ENCODE results near the gene MEPE. TPM values are rescaled to one million over a fixed set of nuclear protein-coding genes. Genes with fewer than 3 reads are reported as not detected.

Gene MEPE
- total and polyA plus RNA-seq, 8 donors = not detected

GRCh38 chr4:87824352-87824751 lies 8.4 kb upstream of the MEPE start:
- H3K36me3 ChIP-seq = no peaks in the 10 kb centered on the region
- DNase-seq (no peak), FAIRE-seq (no peak), ATAC-seq (no peak)
- no peak overlapping the region for H3K4me3 ChIP-seq
- TF ChIP-seq, protein P1, sequence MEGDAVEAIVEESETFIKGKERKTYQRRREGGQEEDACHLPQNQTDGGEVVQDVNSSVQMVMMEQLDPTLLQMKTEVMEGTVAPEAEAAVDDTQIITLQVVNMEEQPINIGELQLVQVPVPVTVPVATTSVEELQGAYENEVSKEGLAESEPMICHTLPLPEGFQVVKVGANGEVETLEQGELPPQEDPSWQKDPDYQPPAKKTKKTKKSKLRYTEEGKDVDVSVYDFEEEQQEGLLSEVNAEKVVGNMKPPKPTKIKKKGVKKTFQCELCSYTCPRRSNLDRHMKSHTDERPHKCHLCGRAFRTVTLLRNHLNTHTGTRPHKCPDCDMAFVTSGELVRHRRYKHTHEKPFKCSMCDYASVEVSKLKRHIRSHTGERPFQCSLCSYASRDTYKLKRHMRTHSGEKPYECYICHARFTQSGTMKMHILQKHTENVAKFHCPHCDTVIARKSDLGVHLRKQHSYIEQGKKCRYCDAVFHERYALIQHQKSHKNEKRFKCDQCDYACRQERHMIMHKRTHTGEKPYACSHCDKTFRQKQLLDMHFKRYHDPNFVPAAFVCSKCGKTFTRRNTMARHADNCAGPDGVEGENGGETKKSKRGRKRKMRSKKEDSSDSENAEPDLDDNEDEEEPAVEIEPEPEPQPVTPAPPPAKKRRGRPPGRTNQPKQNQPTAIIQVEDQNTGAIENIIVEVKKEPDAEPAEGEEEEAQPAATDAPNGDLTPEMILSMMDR (IDR thresholded peaks at IDR 0.05) = no peak
- no peak overlapping the region for H3K27ac ChIP-seq
- H3K27me3 ChIP-seq = no peaks in the 10 kb centered on the region
- WGBS, 2 donors = 65 to 71% methylated on average over 1 of the region's 1 CpG
- intact Hi-C loops (cut with DNase I) = no loop called here
- no peaks in the 10 kb centered on the region for H3K4me1 ChIP-seq
- no peaks in the 10 kb centered on the region for H3K9me3 ChIP-seq

- H3K4me3 ChIP-seq = no peak overlapping the region
- no peak for ATAC-seq
- WGBS, 2 donors = 67 to 79% methylated on average over 2 of the region's 2 CpGs
- intact Hi-C loops (cut with DNase I) = loop anchor here in 1 of 3 donors (10.0 kb wide), 1 partner anchor 150 kb away; no protein-coding TSS in a partner anchor
- no peak overlapping the region for H3K27ac ChIP-seq
- no peaks in the 10 kb centered on the region for H3K4me1 ChIP-seq
- TF ChIP-seq, protein P1 (IDR thresholded peaks at IDR 0.05) = no peak
- no peaks in the 10 kb centered on the region for H3K36me3 ChIP-seq
- no peaks in the 10 kb centered on the region for H3K9me3 ChIP-seq
- no peak for DNase-seq
- FAIRE-seq = no peak
- no peaks in the 10 kb centered on the region for H3K27me3 ChIP-seq
These were observed 1.6 kb downstream of the MEPE start for GRCh38 chr4:87834401-87834800.

GRCh38 chr4:87835197-87835596 lies 2.4 kb downstream of the MEPE start:
- intact Hi-C loops (cut with DNase I) = loop anchor here in 1 of 3 donors (10.0 kb wide), 1 partner anchor 150 kb away; no protein-coding TSS in a partner anchor
- no peaks in the 10 kb centered on the region for H3K4me1 ChIP-seq
- no peak overlapping the region for H3K4me3 ChIP-seq
- no peaks in the 10 kb centered on the region for H3K27me3 ChIP-seq
- no peaks in the 10 kb centered on the region for H3K9me3 ChIP-seq
- no peak for DNase-seq
- no peak overlapping the region for H3K27ac ChIP-seq
- TF ChIP-seq, protein P1 (IDR thresholded peaks at IDR 0.05) = no peak
- no peaks in the 10 kb centered on the region for H3K36me3 ChIP-seq
- FAIRE-seq = no peak
- WGBS, 2 donors = 83 to 97% methylated on average over 2 of the region's 2 CpGs
- ATAC-seq = peak in 3 of 4 donors; percentile 11 to 36 (median 32)

DNA sequence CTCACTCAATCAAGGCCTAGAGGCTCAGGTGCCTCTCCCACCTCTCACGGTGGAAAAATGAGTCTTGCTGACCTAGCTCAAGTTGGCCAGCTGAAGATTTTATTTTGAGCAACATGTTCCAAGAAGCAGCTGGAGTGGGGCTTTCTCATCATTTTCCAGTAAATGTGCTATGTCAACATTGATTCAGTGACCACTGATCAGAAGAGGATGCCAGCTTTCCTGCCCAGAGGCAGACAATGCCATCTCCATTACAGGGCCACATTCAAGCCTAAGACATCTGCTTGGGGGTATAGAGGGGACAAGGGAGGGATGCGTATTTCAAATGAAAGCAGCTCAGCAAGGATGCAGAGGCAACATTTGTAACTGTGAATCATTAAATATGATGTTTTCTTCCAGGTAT lies 3.0 kb downstream of the MEPE start:
- DNase-seq = no peak
- peak in 2 of 4 donors; percentile 14 to 66 for ATAC-seq
- no peaks in the 10 kb centered on the region for H3K9me3 ChIP-seq
- TF ChIP-seq, protein P1 (IDR thresholded peaks at IDR 0.05) = no peak
- no peak overlapping the region for H3K27ac ChIP-seq
- no peak overlapping the region for H3K4me3 ChIP-seq
- intact Hi-C loops (cut with DNase I) = loop anchor here in 1 of 3 donors (10.0 kb wide), 1 partner anchor 151 kb away; no protein-coding TSS in a partner anchor
- no peaks in the 10 kb centered on the region for H3K4me1 ChIP-seq
- no peaks in the 10 kb centered on the region for H3K36me3 ChIP-seq
- 76 to 92% methylated on average over 2 of the region's 2 CpGs for WGBS, 2 donors
- no peaks in the 10 kb centered on the region for H3K27me3 ChIP-seq
- FAIRE-seq = no peak

GRCh38 chr4:87838205-87838604 lies 5.4 kb downstream of the MEPE start:
- no peaks in the 10 kb centered on the region for H3K27me3 ChIP-seq
- H3K4me1 ChIP-seq = no peaks in the 10 kb centered on the region
- ATAC-seq = peak in 2 of 4 donors; percentile 33 to 42
- FAIRE-seq = no peak
- 58 to 72% methylated on average over 6 of the region's 6 CpGs for WGBS, 2 donors
- H3K9me3 ChIP-seq = no peaks in the 10 kb centered on the region
- no peak for DNase-seq
- H3K36me3 ChIP-seq = no peaks in the 10 kb centered on the region
- no peak overlapping the region for H3K4me3 ChIP-seq
- H3K27ac ChIP-seq = no peak overlapping the region
- TF ChIP-seq, protein P1 (IDR thresholded peaks at IDR 0.05) = no peak
- intact Hi-C loops (cut with DNase I) = loop anchor here in 1 of 3 donors (10.0 kb wide), 1 partner anchor 153 kb away; no protein-coding TSS in a partner anchor
